Neuronal stem cell (in vitro differentiated cells): Measurements from ENCODE around the gene ZNF367.

Experiments used
- DNase-seq: peaks from one replicate; pipeline ENCODE4 v3.0.0-alpha.2; 2013; ENCODE audit warnings: low spot score
- H2AFZ ChIP-seq: one replicate; pipeline ENCODE4 v1.6.1; 2013; ENCODE audit warnings: mild to moderate bottlenecking, low read length, inconsistent platforms
- H2AK5ac ChIP-seq: 2 replicates; pipeline ENCODE4 v1.6.1; 2013; ENCODE audit warnings: low read depth, mild to moderate bottlenecking, inconsistent platforms, low read length, moderate library complexity, mixed read lengths
- H2BK120ac ChIP-seq: 2 replicates; pipeline ENCODE4 v1.6.1; 2013; ENCODE audit warnings: low read depth, mild to moderate bottlenecking, inconsistent platforms, low read length, moderate library complexity, mixed read lengths
- H2BK12ac ChIP-seq: one replicate; pipeline ENCODE4 v1.6.1; 2013; ENCODE audit warnings: low read length, inconsistent platforms
- H2BK15ac ChIP-seq: 2 replicates; pipeline ENCODE4 v1.6.1; 2013; ENCODE audit warnings: mild to moderate bottlenecking, low read length, inconsistent platforms, mixed read lengths
- H2BK5ac ChIP-seq: one replicate; pipeline ENCODE4 v1.6.1; 2013; ENCODE audit warnings: inconsistent platforms, mild to moderate bottlenecking, low read length, moderate library complexity
- H3K14ac ChIP-seq: one replicate; pipeline ENCODE4 v1.6.1; 2013; ENCODE audit warnings: low read length, inconsistent platforms
- H3K18ac ChIP-seq: 2 replicates; pipeline ENCODE4 v1.6.1; 2013; ENCODE audit warnings: low read length, inconsistent platforms
- H3K23ac ChIP-seq: 2 replicates; pipeline ENCODE4 v1.6.1; 2013; ENCODE audit warnings: low read depth, mild to moderate bottlenecking, mixed read lengths, low read length, inconsistent platforms; ENCODE audit not compliant: poor library complexity
- H3K27ac ChIP-seq: replicated peaks from 3 replicates; pipeline ENCODE4 v1.5.1; 2013; ENCODE audit warnings: low read length, inconsistent platforms
- H3K27me3 ChIP-seq, 3 experiments: 2 replicates each; pipeline ENCODE4 v1.6.1; 2013; ENCODE audit warnings: low read length in 3 of 3, mild to moderate bottlenecking in 2 of 3, inconsistent platforms in 1 of 3, low read depth in 1 of 3, mixed read lengths in 1 of 3, moderate library complexity in 1 of 3; ENCODE audit not compliant: control insufficient read depth in 3 of 3, insufficient read depth in 3 of 3
- H3K36me3 ChIP-seq, 2 donors: replicated peaks in 1 of 2; 2 replicates each; pipeline ENCODE4 v1.6.1; 2013; ENCODE audit warnings: low read length in 2 of 2; ENCODE audit not compliant: control insufficient read depth in 2 of 2, insufficient read depth in 2 of 2
- H3K4ac ChIP-seq: 2 replicates; pipeline ENCODE4 v1.6.1; 2013; ENCODE audit warnings: inconsistent platforms, mild to moderate bottlenecking, low read length, moderate library complexity
- H3K4me1 ChIP-seq, 2 donors: 1 replicate in 1 of 2; 2 replicates in 1 of 2; pipeline ENCODE4 v1.6.1; 2013; ENCODE audit warnings: low read length in 2 of 2, low read depth in 1 of 2; ENCODE audit not compliant: control insufficient read depth in 2 of 2, insufficient read depth in 1 of 2
- H3K4me2 ChIP-seq: one replicate; pipeline ENCODE4 v1.6.1; 2013; ENCODE audit warnings: mild to moderate bottlenecking, low read length, inconsistent platforms; ENCODE audit not compliant: insufficient read depth, poor library complexity, severe bottlenecking
- H3K4me3 ChIP-seq, 2 donors: 2 replicates each; pipeline ENCODE4 v1.5.1; 2013; ENCODE audit warnings: low read length in 2 of 2, mild to moderate bottlenecking in 2 of 2, inconsistent platforms in 1 of 2, moderate library complexity in 1 of 2
- H3K79me1 ChIP-seq: one replicate; pipeline ENCODE4 v1.6.1; 2013; ENCODE audit warnings: low read depth, mild to moderate bottlenecking, inconsistent platforms, low read length, moderate library complexity
- H3K9ac ChIP-seq: one replicate; pipeline ENCODE4 v1.6.1; 2013; ENCODE audit warnings: mild to moderate bottlenecking, low read depth, low read length, inconsistent platforms; ENCODE audit not compliant: poor library complexity
- H3K9me3 ChIP-seq, 2 donors: replicated peaks in 1 of 2; 2 replicates each; pipeline versions ENCODE3 to v1.6.1; 2013; ENCODE audit warnings: low read length in 2 of 2, mild to moderate bottlenecking in 2 of 2, inconsistent platforms in 1 of 2, low read depth in 1 of 2, mixed read lengths in 1 of 2, moderate library complexity in 1 of 2; ENCODE audit not compliant: control insufficient read depth in 2 of 2, insufficient read depth in 1 of 2
- H4K8ac ChIP-seq: one replicate; pipeline ENCODE4 v1.6.1; 2013; ENCODE audit warnings: low read depth, mild to moderate bottlenecking, inconsistent platforms, low read length, moderate library complexity
- H4K91ac ChIP-seq: one replicate; pipeline ENCODE4 v1.6.1; 2013; ENCODE audit warnings: low read length, low read depth, mild to moderate bottlenecking, inconsistent platforms; ENCODE audit not compliant: poor library complexity
- WGBS, 2 donors: extraction: QIAGEN DNeasy Blood & Tissue Kit; methylation state at CpG; one replicate each; pipeline ENCODE4 v1.1.7; 2013; ENCODE audit warnings: missing lambda C conversion rate in 2 of 2, mixed read lengths in 1 of 2; ENCODE audit not compliant: insufficient read length in 2 of 2, insufficient replicate concordance in 1 of 2; ENCODE audit errors: extremely low coverage in 2 of 2; 5-methylcytosine and 5-hydroxymethylcytosine counted together

The ZNF367 gene

GRCh38 chr9:96458226-96458625 is 40.1 kb upstream of the ZNF367 start:
- H3K23ac ChIP-seq = no peak overlapping the region
- WGBS, 2 donors = no CpG with 5 or more reads among the region's 8 CpGs
- H3K18ac ChIP-seq = no peak overlapping the region
- H2BK5ac ChIP-seq = no peak overlapping the region
- no peak overlapping the region for H3K4me2 ChIP-seq
- no peak overlapping the region for H3K9ac ChIP-seq
- no peaks in the 10 kb centered on the region for H3K9me3 ChIP-seq
- H3K27me3 ChIP-seq = no peaks in the 10 kb centered on the region
- no peak overlapping the region for H3K4me3 ChIP-seq
- no peak overlapping the region for H2BK12ac ChIP-seq
- H3K14ac ChIP-seq = no peak overlapping the region
- no peak overlapping the region for H2AK5ac ChIP-seq
- no peak overlapping the region for H4K91ac ChIP-seq
- H4K8ac ChIP-seq = no peak overlapping the region
- H3K79me1 ChIP-seq = no peaks in the 10 kb centered on the region
- peaks cover 2 to 10% of the 10 kb centered on the region in 2 donors for H3K4me1 ChIP-seq
- H3K27ac ChIP-seq = no peak overlapping the region
- no peak for DNase-seq
- no peak overlapping the region for H2AFZ ChIP-seq
- no peak overlapping the region for H2BK15ac ChIP-seq
- H2BK120ac ChIP-seq = no peak overlapping the region
- no peak overlapping the region for H3K4ac ChIP-seq
- H3K36me3 ChIP-seq = peaks cover 0 to 41% of the 10 kb centered on the region in 2 donors

GRCh38 chr9:96457266-96457665 is 39.1 kb upstream of the ZNF367 start:
- Histone ChIP-seq H3K9ac (no peak overlapping the region), H3K4me1 (peaks cover 2 to 6% of the 10 kb centered on the region in 2 donors), H2BK5ac (no peak overlapping the region), H2BK12ac (no peak overlapping the region), H2AK5ac (no peak overlapping the region), H2AFZ (no peak overlapping the region), H3K4me3 (no peak overlapping the region), H3K36me3 (peaks cover 0 to 35% of the 10 kb centered on the region in 2 donors), H4K91ac (no peak overlapping the region), H3K4me2 (no peak overlapping the region), H3K14ac (no peak overlapping the region), H2BK120ac (no peak overlapping the region), H3K9me3 (no peaks in the 10 kb centered on the region), H2BK15ac (no peak overlapping the region), H3K4ac (no peak overlapping the region), H3K23ac (no peak overlapping the region), H3K79me1 (no peaks in the 10 kb centered on the region), H3K27me3 (no peaks in the 10 kb centered on the region), H3K18ac (no peak overlapping the region), H4K8ac (no peak overlapping the region), H3K27ac (no peak overlapping the region)
- no CpG with 5 or more reads among the region's 4 CpGs for WGBS, 2 donors
- DNase-seq = no peak

- no peak for DNase-seq
Observed at GRCh38 chr9:96453625-96454024, 35.5 kb upstream of the ZNF367 start.

GRCh38 chr9:96450613-96451528 is 32.7 kb upstream of the ZNF367 start:
- no peak overlapping the region for H4K91ac ChIP-seq

More at GRCh38 chr9:96453625-96454024, 35.5 kb upstream of the ZNF367 start:
- H3K4ac ChIP-seq = no peak overlapping the region
- no peak overlapping the region for H3K27ac ChIP-seq
- no peak overlapping the region for H4K8ac ChIP-seq
- H2AK5ac ChIP-seq = no peak overlapping the region
- H3K79me1 ChIP-seq = peaks cover 3% of the 10 kb centered on the region
- peaks cover 0 to 4% of the 10 kb centered on the region in 2 donors for H3K36me3 ChIP-seq
- peaks cover 3 to 8% of the 10 kb centered on the region in 2 donors for H3K4me1 ChIP-seq
- no peak overlapping the region for H2BK120ac ChIP-seq
- H2BK12ac ChIP-seq = no peak overlapping the region
- no peak overlapping the region for H4K91ac ChIP-seq
- no CpG with 5 or more reads among the region's 2 CpGs for WGBS, 2 donors
- H2BK5ac ChIP-seq = no peak overlapping the region
- H3K9me3 ChIP-seq = no peaks in the 10 kb centered on the region
- no peak overlapping the region for H2AFZ ChIP-seq
- no peak overlapping the region for H3K18ac ChIP-seq
- no peaks in the 10 kb centered on the region for H3K27me3 ChIP-seq
- no peak overlapping the region for H3K4me2 ChIP-seq
- H3K14ac ChIP-seq = no peak overlapping the region
- H2BK15ac ChIP-seq = no peak overlapping the region
- no peak overlapping the region for H3K4me3 ChIP-seq
- no peak overlapping the region for H3K9ac ChIP-seq
- H3K23ac ChIP-seq = no peak overlapping the region

More at GRCh38 chr9:96450613-96451528, 32.7 kb upstream of the ZNF367 start:
- peak overlapping the region; percentile 94 for H3K4me2 ChIP-seq
- no peak overlapping the region for H2BK5ac ChIP-seq
- no peak overlapping the region for H2BK120ac ChIP-seq
- H3K36me3 ChIP-seq = no peaks in the 10 kb centered on the region
- H3K79me1 ChIP-seq = peaks cover 3% of the 10 kb centered on the region
- no CpG with 5 or more reads among the region's 63 CpGs for WGBS, 2 donors
- peak overlapping the region; percentile 71 to 99 for H3K4me3 ChIP-seq
- H2AK5ac ChIP-seq = peak overlapping the region; percentile 28
- no peak overlapping the region for H2BK12ac ChIP-seq
- no peak overlapping the region for H3K27ac ChIP-seq
- no peaks in the 10 kb centered on the region for H3K9me3 ChIP-seq
- peaks cover 3 to 8% of the 10 kb centered on the region in 2 donors for H3K4me1 ChIP-seq
- H3K14ac ChIP-seq = peak overlapping the region; percentile 66
- peak overlapping the region; percentile 4 for H2BK15ac ChIP-seq
- no peak for DNase-seq
- no peaks in the 10 kb centered on the region for H3K27me3 ChIP-seq
- H3K4ac ChIP-seq = no peak overlapping the region
- H3K18ac ChIP-seq = peak overlapping the region; percentile 85
- H4K8ac ChIP-seq = no peak overlapping the region
- H2AFZ ChIP-seq = peak overlapping the region; percentile 99
- H3K23ac ChIP-seq = peak overlapping the region; percentile 8
- H3K9ac ChIP-seq = peak overlapping the region; percentile 71
